Forelimb muscle (tissue), 1 donor: Measurements from ENCODE around the gene IL15RA. TPM values are rescaled to one million over a fixed set of nuclear protein-coding genes. Genes with fewer than 3 reads are reported as not detected.
A peak's percentile ranks its signal among the peaks of the same experiment; 100 is the strongest.
"Not testable (repeated sequence)": the region's sequence is repeated elsewhere in the genome, so short reads cannot be mapped to it uniquely, and the experiment has no call there.

Experiments
- DNase-seq: peaks from one replicate; pipeline ENCODE4 v3.0.0-alpha.2; 2013; ENCODE audit warnings: low read depth
- polyA plus RNA-seq: library from polyadenylated mRNA; unstranded; fragments of 120-200 nt; gene quantifications from one replicate; pipeline ENCODE4 v1.2.1, GENCODE V29; 2013; ENCODE audit not compliant: insufficient read length

IL15RA gene
- polyA plus RNA-seq, 1 donor = 2.2 TPM

DNA sequence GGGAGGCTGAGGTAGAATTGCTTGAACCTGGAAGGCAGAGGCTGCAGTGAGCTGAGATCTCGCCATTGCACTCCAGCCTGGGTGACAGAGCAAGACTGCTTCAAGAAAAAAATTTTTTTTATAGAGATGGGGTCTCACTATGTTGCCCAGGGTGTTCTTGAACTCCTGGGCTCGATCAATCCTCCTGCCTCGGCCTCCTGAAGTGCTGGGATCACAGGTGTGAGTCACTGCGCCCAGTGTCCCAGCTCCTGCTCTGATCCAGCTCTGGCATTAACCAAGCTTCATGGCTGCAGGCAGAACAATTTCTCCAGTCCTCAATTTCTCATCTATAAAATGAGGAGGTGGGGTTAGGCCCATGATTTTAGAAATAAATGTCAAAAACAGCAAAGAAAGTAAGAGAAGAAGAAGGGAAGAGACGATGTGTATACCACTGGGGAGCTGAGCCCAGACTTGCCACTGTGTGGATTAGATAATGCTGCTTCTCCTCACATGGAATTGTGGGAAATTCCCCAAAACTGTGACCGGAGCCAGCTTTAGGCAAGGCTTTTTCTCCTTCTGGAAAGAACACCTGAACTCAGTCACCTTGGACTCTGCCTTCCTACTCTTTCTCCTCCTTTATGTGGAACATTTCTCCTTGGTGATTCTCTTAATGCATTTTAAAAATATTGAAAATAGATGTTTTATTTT, 25.5 kb downstream of the IL15RA start:
- DNase-seq = no peak

DNA sequence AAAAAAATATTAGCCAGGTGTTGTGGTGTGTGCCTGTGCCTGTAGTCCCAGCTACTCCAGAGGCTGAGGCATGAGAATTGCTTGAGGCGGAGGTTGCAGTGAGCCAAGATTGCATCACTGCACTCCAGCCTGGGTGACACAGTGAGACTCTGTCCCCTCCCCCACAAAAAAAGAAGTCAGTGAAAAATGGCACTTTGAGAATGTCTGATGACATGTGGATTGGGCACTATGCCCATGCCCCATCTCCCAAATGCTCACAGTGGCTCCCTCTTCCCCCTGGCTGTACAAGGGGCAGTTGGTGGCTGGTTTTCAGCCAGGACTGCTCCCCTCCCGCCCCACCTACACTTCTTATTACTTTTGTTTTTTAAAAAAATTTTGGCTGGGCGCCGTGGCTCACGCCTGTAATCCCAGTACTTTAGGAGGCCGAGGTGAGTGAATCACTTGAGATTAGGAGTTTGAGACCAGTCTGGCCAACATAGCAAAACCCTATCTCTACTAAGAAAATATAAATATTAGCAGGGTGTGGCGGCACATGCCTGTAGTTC, 26.1 kb downstream of the IL15RA start:
- DNase-seq = no peak

DNA sequence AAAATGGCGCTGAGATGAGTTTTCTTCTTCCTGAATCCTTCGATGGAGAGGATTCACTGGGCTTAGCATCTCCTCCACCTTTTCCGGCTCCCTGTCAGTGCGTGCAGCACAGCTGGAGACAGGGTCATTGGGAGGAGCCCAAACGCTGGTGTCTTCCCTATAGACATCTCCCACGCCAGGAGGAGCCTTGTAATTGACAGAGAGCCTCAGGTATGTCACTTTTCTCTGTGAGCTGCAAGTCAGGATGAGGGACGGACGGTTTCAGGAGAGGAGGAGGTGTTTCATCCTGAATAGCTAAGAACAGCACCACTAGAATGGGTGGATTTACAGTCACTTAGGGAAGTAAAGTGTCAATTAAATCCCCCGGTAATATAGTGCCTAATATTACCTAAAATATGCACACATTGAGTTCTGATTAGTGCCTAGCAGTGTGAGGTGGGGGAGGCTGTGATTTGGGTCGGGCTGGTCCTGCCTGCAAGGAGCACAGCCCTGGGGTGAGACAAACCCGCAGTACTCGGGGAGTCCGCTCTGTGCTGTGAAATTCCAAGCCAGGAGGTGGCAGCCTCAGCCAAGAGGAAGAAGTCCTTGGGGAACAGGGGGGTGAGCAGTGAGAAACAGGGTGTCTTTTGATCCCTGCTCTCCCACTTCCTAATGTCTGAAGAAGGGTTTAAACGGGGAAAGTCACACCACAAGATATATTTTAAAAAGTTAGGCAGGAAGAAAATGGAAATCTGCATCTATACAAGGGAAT, 28.2 kb downstream of the IL15RA start:
- DNase-seq = no peak

DNA sequence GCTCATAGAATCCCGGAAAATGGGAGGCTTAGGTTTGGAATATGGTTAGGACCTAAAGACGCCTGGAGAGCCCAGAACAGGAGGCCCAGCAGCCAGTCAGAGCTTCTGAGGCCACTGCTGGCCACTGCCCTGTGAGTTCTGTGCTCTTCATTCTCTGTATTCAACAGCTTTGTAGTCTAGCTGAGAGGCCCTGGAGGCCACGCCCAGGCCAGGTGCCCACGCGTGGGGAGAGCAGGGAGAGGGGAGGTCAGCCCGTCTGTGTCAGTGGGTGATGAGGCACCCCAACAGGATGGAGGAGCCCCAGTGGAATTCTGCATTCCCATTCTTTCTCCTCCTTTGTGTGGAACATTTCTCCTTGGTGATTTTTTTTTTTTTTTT, 29.1 kb downstream of the IL15RA start:
- no peak for DNase-seq

- DNase-seq = no peak
Observed at GRCh38 chr10:5947471-5948207, 29.7 kb downstream of the IL15RA start.

- no peak for DNase-seq
Observed at GRCh38 chr10:5946786-5947185, 30.6 kb downstream of the IL15RA start.

DNA sequence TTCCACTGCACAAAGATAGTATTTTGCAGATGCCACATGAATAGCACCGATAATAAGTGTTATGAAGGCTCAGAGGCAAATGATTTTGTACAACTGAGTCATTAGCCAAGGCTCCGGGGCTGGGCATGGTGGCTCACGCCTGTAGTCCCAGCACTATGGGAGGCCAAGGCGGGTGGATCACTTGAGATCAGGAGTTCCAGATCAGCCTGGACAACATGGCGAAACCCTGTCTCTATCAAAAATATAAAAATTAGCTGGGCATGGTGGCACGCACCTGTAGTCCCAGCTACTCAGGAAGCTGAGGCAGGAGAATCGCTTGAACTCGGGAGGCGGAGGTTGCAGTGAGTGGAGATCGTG, 30.9 kb downstream of the IL15RA start:
- DNase-seq = not testable (repeated sequence)

GRCh38 chr10:5945561-5946418, 31.6 kb downstream of the IL15RA start:
- DNase-seq = no peak

DNA sequence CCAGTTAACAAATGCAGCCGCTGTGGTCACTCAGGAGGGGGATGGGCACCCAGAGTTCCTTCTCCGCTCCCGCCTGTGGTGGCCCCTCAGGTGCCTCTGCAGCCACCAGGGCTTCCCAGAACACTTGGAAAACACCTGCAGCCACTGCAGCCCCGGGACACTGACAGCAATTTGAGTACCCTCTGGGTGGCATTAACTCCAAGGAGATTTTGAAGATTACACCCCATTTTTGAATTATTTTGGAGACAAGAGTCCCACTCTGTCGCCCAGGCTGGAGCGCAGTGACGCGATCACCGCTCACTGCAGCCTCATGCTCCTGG, 32.2 kb downstream of the IL15RA start:
- no peak for DNase-seq

DNA sequence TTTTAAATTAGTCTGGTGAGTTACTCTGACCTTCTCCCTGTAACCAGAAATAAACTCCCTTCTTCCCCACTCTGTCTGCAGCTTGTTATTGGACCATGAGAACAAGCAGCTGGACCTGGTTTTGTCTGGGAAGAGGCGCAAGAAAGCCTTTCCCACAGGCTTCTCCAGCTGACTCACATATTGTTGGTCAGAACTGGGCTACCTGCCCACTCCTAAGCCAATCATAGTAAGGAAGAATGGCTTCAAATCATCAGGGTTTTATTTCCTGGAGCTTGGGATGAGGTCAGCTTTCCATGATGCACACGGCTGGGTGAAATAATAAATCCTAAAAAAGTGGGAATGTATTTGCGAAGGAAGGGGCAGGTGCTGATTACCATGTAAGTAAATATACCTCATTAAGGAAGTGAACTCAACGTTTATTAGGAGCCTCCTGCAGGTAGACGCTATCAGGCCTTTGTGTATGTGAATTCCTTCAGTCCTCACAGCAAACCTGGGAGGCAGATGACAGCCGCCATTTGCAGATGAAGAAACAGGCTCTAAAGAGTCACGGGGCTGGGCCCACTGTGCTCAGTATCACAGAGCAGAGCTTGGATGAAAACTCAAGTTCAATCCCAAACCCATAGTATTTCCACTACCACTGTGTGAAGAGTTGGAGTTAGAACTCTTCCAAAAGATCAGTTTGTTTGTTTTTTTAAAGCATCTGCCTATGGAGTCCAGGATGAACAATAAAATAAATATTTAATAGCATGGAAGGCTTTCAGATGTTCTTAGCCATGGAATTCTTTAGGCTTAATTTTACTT, 32.8 kb downstream of the IL15RA start:
- peak; percentile 99 for DNase-seq

- DNase-seq = no peak
Observed at GRCh38 chr10:5943536-5943935, 33.8 kb downstream of the IL15RA start.

DNA sequence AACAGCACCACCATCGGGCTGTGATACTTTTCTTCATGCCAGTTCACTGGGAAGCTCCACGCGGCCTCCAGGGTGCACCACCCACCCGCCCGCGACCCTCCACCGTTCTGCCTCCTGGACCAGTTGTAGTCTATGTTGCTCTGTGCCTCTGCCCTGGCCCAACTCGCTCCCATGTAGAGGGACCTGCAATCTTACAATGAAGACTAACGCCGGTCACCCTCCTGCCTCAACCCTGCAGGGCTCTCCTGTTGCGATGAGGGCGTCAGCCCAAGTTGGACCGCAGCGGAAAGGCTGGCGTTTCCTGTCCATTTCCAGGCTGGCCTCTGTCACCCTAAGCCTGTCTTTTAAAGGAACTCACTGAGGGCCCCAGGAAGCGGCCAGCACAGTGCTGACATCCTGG, 34.9 kb downstream of the IL15RA start:
- DNase-seq = no peak

DNA sequence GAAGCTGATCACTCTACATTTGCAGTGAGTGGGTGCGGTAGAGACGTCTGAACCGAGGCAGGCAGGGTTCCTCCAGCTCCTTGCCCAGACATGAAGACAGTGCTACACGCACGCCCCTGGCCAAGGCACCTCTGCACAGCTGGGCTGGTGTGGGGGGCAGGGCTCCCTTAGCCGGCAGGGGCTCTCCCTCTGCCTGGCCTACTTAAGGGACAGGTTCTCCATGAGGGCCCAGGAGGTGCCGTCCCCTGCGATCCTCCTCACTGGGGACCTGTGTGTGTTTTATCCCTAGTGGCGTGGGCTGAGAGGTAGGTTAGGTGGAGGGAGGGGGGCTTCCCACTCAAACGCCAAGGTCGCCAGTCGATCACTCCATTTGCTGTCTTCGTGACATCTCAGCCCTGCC, 35.3 kb downstream of the IL15RA start:
- DNase-seq = no peak

DNA sequence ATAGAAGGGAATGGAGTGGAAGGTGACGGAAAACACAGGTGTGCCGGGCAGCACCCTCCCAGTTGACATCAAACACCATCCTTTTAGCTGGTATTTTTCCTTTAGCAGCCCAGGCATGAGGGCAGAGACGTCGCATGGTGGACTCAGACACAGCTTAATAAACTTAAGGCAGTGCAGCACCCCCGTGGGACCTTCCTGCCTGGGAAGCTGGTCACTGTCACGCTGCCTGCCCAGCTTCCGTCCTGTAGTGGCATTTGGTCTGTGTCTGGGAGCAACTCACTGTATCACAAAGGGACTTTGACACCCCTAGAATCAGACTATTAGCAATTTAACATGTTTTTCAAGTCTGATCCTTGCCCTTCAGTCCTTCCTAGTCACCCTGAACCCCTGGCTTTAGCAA, 35.8 kb downstream of the IL15RA start:
- no peak for DNase-seq

DNA sequence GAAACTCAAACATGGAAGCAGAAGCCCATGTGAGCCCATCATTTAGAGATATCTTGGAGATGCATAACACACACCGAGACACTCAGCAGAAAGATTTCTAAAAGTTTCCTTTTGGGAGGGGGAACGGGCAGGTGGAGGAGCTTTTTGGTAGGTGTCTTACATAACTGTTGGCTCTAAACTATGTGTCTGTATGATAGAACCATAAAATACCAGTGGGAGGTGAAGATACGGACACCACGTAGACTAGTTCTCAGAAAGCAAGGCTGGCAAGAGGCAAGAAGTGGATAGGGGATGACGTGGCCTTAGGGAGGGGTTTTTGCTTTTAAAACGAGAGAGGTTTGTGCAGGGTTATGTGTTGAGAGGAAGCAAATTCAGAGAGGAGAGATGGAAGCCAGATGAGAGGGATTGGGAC, 36.5 kb downstream of the IL15RA start:
- no peak for DNase-seq

DNA sequence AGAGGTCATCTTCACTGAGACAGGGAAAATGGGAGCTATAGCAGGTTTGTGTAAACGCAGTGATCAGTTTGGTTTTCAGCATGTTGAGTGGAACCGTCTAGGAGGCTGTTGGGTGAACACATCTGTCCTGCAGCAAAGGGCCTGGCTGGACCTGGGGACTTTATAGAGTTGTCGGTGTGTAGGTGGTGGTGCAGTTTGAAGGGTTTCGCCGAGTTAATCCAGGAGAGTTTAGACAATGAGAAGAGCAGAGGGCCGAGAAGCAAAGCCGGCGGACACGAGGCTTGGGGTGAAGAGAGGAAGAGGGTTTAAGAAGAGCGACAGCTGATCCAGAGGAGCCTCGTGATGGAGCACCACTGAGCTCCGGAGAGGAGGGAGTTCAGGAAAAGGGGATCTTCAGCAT, 39.1 kb downstream of the IL15RA start:
- no peak for DNase-seq

DNA sequence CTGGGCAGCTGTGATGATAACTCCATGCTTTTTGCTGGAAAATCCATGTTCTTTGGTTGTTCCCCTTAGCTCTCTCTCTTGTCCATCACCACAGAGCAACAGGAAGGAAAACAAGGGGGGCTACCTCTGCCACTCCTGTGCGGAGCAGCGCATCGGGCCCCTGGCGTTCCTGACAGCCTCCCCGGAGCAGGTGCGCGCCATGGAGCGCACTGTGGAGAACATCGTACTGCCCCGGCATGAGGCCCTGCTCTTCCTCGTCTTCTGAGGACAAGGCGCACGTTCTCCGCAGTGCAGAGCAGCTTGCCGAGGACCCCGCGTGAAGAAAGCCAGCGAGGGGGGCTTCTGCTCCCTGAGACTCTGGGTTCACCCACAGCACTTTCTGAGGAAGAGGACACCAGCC, 40.3 kb downstream of the IL15RA start:
- DNase-seq = no peak

DNA sequence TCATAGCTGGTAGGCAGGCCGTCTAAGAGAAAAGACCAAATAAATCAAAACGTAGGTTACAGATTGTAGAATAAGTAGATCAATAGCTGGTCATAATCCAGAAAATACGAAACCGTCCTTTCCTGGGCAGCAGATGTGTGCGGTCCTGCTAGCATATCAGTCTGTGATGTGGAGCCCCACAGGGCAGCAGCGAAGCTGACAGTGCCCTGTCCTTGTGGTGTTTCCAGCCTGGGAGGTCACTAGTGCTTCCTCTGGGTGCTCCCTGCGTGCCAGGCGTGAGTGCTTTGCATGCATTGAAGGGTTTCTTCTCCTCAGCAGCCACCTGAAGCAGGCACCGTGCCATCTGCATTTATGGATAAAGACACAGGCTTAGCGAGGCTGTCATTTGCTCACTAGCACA, 41.7 kb downstream of the IL15RA start:
- no peak for DNase-seq

DNA sequence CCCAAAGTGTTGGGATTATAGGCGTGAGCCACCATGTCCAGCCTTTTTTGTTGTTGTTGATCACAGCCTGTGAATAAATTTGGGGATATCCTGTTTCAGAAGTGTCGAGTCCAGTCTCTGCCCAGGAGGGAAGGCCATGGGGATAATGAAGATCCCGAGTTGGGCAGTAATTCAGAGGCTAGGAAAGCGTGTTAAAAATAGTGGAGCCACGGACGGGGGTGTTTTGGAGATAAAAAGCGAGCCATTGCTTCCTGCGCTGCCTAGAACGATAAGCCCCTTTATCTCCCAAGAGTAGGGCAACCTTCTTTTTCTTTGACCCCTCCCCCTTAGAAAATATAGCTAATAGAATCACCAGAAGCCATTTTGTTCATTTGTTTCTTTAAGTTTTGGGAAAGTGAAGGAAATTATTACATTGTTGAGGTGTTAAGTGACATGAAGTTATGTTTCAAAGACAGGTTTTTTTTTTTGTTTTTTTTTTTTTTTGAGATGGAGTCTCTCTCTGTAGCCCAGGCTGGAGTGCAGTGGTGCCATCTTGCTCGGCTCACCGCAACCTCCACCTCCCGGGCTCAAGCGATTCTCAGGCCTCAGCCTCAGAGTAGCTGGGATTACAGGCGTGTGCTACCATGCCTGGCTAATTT, 43.3 kb downstream of the IL15RA start:
- no peak for DNase-seq

DNA sequence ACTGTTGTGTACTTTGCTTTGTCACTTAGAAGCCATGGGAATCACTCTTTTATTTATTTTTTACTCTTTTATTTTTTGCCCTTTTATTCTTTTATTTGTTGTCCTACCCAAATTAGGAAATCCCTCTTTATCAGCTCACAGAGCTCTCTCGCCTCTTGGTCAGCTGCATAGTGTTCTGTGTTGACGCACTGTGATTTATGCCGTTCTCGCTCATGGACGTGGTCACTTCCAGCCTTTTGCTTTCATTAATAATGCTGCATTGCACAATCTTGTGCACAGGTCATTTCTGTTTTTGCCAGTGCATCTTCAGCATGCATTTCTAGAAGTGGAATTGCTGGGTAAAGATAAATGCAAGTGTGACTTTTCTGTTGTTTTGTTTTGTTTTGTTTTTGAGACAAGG, 45.0 kb downstream of the IL15RA start:
- no peak for DNase-seq

GRCh38 chr10:5930272-5930671, 47.1 kb downstream of the IL15RA start:
- DNase-seq = no peak
